Erythroblast (primary cell): ENCODE data around the gene PLCB4.

Source experiments
- DNase-seq, 2 experiments: peaks; one replicate each; lab custom pipeline; 2025; lab: John Stamatoyannopoulos, UW
- GATA1 ChIP-seq: IDR thresholded peaks from 2 replicates; pipeline ENCODE4 v1.6.1; 2011; ENCODE audit warnings: low read depth, mild to moderate bottlenecking, control low read depth, low read length, moderate library complexity
- POLR2A ChIP-seq: IDR thresholded peaks from 2 replicates; pipeline ENCODE4 v1.6.1; 2011; ENCODE audit warnings: mild to moderate bottlenecking, low read length

The PLCB4 gene

GRCh38 chr20:9072861-9073500, 4.1 kb downstream of the PLCB4 start:
- DNase-seq: no peak
- TF ChIP-seq GATA1 (no peak), POLR2A (no peak)

GRCh38 chr20:9075264-9076095, 6.6 kb downstream of the PLCB4 start:
- no peak for DNase-seq
- TF ChIP-seq POLR2A: no peak
- TF ChIP-seq GATA1: no peak

GRCh38 chr20:9076440-9076839, 7.6 kb downstream of the PLCB4 start:
- no peak for DNase-seq
- no peak for TF ChIP-seq GATA1
- no peak for TF ChIP-seq POLR2A

GRCh38 chr20:9078826-9079731, 10.2 kb downstream of the PLCB4 start:
- DNase-seq: no peak
- TF ChIP-seq GATA1 (no peak), POLR2A (no peak)

- DNase-seq: no peak
- no peak for TF ChIP-seq GATA1
- no peak for TF ChIP-seq POLR2A
Measured at GRCh38 chr20:9081423-9081966, 12.6 kb downstream of the PLCB4 start.

GRCh38 chr20:9082741-9083140, 13.9 kb downstream of the PLCB4 start:
- no peak for DNase-seq
- TF ChIP-seq POLR2A (no peak), GATA1 (no peak)

- DNase-seq: no peak
- no peak for TF ChIP-seq GATA1
Measured at GRCh38 chr20:9087531-9088217, 18.8 kb downstream of the PLCB4 start.

GRCh38 chr20:9088556-9088955, 19.7 kb downstream of the PLCB4 start:
- no peak for DNase-seq
- no peak for TF ChIP-seq GATA1
- TF ChIP-seq POLR2A: no peak

- TF ChIP-seq POLR2A: no peak
- no peak for TF ChIP-seq GATA1
- no peak for DNase-seq
Measured at GRCh38 chr20:9092113-9092512, 23.2 kb downstream of the PLCB4 start.

GRCh38 chr20:9092655-9093054, 23.8 kb downstream of the PLCB4 start:
- no peak for DNase-seq
- TF ChIP-seq GATA1: no peak
- no peak for TF ChIP-seq POLR2A

- no peak for DNase-seq
- no peak for TF ChIP-seq GATA1
- no peak for TF ChIP-seq POLR2A
Measured at GRCh38 chr20:9093218-9093957, 24.5 kb downstream of the PLCB4 start.

- TF ChIP-seq POLR2A (no peak), GATA1 (no peak)
- no peak for DNase-seq
Measured at GRCh38 chr20:9099372-9099771, 30.5 kb downstream of the PLCB4 start.

- TF ChIP-seq POLR2A (no peak), GATA1 (no peak)
- no peak for DNase-seq
Measured at GRCh38 chr20:9100691-9101090, 31.8 kb downstream of the PLCB4 start.
